K562 (cell line): ENCODE measurements around the gene NDUFAF3. TPM values are rescaled to one million over a fixed set of nuclear protein-coding genes. Genes with fewer than 3 reads are reported as not detected.

Source experiments
- BACH1 ChIP-seq: fragments of 200-800 bp; sonication (Bioruptor generic); IDR thresholded peaks from 2 replicates; pipeline ENCODE4 v1.6.1; 2016; ENCODE audit warnings: missing genetic modification characterization, missing compliant biosample characterization
- CAMTA2 ChIP-seq: fragments of 250-450 bp; sonication (Bioruptor Pico); conservative IDR thresholded peaks from 2 replicates; pipeline ENCODE4 v1.5.1; 2022
- HMGN3 ChIP-seq: IDR thresholded peaks from 2 replicates; pipeline ENCODE4 v1.6.1; 2011; ENCODE audit warnings: borderline replicate concordance, low read depth, mild to moderate bottlenecking, mixed read lengths, low read length; ENCODE audit not compliant: insufficient read length; ENCODE audit errors: extremely low read depth
- MTA2 ChIP-seq: fragments of 450-650 bp; IDR thresholded peaks from 2 replicates; pipeline ENCODE4 v1.6.1; 2016; ENCODE audit warnings: low read depth
- PHF21A ChIP-seq: fragments of 450-650 bp; IDR thresholded peaks from 2 replicates; pipeline ENCODE4 v1.6.1; 2017; ENCODE audit warnings: low read depth, borderline replicate concordance
- RNF2 ChIP-seq: sonication (generic); IDR thresholded peaks from 2 replicates; pipeline ENCODE4 v1.6.1; 2016
- SAFB ChIP-seq: fragments of 200-400 bp; formaldehyde crosslinking; IDR thresholded peaks from 2 replicates; pipeline ENCODE4 v1.6.1; 2017; ENCODE audit warnings: low read depth, low read length, borderline replicate concordance
- SIN3A ChIP-seq, 2 experiments: fragments of 150-350 bp in 1 of 2; IDR thresholded peaks; 2 replicates each; pipeline ENCODE4 v1.6.1; 2011 to 2016; ENCODE audit warnings: borderline replicate concordance in 2 of 2, low read depth in 2 of 2, low read length in 2 of 2, mild to moderate bottlenecking in 2 of 2, moderate library complexity in 2 of 2; ENCODE audit not compliant: control insufficient read depth in 1 of 2
- SNAPC5 ChIP-seq: fragments of 250-450 bp; sonication (Bioruptor Pico); IDR thresholded peaks from 2 replicates; pipeline ENCODE4 v1.8.0; 2021; ENCODE audit warnings: moderate library complexity, mild to moderate bottlenecking, inconsistent platforms
- ZNF140 ChIP-seq: fragments of 250-450 bp; sonication (Bioruptor Pico); IDR thresholded peaks from 2 replicates; pipeline ENCODE4 v1.8.0; 2021; ENCODE audit warnings: moderate library complexity, mild to moderate bottlenecking, inconsistent platforms
- polyA plus RNA-seq, 8 experiments: library from polyadenylated mRNA; depleted of rRNA in 4 of 8; stranded (reverse) in 5 of 8; unstranded in 3 of 8; fragments of >200 nt; fragmentation: Nextera tagmentation in 2 of 8; fragmentation: Illumina TruSeq in 1 of 8; extraction: Ambion mirVana in 2 of 8; extraction: Trizol in 1 of 8; gene quantifications; 2 replicates each; pipeline versions ENCODE4 v1.2.1 to v1.2.3, GENCODE V29; 2011 to 2014; ENCODE audit warnings: inconsistent platforms in 1 of 8, missing spikeins in 1 of 8
- total RNA-seq, 7 experiments: library from RNA; depleted of rRNA in 6 of 7; stranded (reverse); fragments of >200 nt in 6 of 7; fragmentation: Illumina TruSeq in 2 of 7; extraction: Trizol in 2 of 7; gene quantifications; 2 replicates each; pipeline versions ENCODE4 v1.2.1 to v1.2.3, GENCODE V29; 2011 to 2021; ENCODE audit warnings: low replicate concordance in 1 of 7
- TF ChIP-seq, protein P1 (sequence below): fragments of 200-800 bp; sonication (Bioruptor generic); IDR thresholded peaks from 2 replicates; pipeline ENCODE4 v1.6.1; 2017; ENCODE audit warnings: missing genetic modification characterization, missing compliant biosample characterization
- TF ChIP-seq, protein P2 (sequence below): sonication (generic); formaldehyde crosslinking; IDR thresholded peaks from 2 replicates; pipeline ENCODE4 v1.8.0; 2022; ENCODE audit warnings: mild to moderate bottlenecking, missing genetic modification reagents

Gene NDUFAF3
- total and polyA plus RNA-seq, 9 of the 15 experiments (the other 6 are each of a cell fraction or from before 2014, with no cell fraction given), result 17.0 to 127 (median 36.3) TPM

DNA sequence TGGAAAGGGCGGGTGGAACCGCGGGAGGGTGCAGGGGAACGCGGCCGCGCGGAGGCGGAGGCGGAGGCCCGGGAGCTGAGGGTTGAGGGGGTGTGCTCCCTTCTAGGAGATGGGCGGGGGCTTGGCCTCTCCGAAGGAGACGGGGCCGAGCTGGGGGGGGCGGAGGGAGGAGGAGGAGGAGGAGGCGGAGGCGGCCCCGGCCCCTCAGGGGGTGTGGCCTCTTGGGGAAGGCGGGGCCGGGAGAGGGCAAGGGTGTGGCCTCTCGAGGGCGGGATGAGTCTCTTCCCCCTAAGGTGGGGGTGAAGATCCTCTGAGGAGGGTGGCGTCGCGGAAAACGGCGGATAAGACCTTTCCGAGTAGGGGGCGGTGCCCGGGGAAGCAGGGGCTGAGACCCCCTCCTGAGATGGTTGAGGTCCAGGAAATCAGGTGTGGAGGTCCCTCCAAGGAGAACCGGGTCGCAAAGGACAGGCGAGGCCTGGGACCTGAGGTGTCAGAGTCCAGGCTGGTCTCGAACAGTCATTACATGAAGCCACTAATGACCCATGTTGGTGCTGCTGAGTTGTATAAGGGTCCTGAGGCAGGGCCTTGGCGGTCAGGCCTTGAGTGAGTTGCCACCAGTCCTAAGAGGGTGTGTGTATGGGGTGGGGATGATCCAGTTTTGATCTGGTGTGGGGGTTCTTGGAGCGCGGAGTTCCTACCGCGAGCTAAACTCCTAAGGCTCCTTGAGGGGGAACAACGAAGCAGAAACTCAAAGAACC, 14.0 kb upstream of the NDUFAF3 start (continued):
- TF ChIP-seq, protein P1, sequence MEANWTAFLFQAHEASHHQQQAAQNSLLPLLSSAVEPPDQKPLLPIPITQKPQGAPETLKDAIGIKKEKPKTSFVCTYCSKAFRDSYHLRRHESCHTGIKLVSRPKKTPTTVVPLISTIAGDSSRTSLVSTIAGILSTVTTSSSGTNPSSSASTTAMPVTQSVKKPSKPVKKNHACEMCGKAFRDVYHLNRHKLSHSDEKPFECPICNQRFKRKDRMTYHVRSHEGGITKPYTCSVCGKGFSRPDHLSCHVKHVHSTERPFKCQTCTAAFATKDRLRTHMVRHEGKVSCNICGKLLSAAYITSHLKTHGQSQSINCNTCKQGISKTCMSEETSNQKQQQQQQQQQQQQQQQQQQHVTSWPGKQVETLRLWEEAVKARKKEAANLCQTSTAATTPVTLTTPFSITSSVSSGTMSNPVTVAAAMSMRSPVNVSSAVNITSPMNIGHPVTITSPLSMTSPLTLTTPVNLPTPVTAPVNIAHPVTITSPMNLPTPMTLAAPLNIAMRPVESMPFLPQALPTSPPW (CRISPR knock-in tag), result peak; percentile 86
- TF ChIP-seq, protein P2, sequence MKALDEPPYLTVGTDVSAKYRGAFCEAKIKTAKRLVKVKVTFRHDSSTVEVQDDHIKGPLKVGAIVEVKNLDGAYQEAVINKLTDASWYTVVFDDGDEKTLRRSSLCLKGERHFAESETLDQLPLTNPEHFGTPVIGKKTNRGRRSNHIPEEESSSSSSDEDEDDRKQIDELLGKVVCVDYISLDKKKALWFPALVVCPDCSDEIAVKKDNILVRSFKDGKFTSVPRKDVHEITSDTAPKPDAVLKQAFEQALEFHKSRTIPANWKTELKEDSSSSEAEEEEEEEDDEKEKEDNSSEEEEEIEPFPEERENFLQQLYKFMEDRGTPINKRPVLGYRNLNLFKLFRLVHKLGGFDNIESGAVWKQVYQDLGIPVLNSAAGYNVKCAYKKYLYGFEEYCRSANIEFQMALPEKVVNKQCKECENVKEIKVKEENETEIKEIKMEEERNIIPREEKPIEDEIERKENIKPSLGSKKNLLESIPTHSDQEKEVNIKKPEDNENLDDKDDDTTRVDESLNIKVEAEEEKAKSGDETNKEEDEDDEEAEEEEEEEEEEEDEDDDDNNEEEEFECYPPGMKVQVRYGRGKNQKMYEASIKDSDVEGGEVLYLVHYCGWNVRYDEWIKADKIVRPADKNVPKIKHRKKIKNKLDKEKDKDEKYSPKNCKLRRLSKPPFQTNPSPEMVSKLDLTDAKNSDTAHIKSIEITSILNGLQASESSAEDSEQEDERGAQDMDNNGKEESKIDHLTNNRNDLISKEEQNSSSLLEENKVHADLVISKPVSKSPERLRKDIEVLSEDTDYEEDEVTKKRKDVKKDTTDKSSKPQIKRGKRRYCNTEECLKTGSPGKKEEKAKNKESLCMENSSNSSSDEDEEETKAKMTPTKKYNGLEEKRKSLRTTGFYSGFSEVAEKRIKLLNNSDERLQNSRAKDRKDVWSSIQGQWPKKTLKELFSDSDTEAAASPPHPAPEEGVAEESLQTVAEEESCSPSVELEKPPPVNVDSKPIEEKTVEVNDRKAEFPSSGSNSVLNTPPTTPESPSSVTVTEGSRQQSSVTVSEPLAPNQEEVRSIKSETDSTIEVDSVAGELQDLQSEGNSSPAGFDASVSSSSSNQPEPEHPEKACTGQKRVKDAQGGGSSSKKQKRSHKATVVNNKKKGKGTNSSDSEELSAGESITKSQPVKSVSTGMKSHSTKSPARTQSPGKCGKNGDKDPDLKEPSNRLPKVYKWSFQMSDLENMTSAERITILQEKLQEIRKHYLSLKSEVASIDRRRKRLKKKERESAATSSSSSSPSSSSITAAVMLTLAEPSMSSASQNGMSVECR (CRISPR knock-in tag), result peak; percentile 8; the same call in 1 of the 2 replicates
- TF ChIP-seq HMGN3, result peak; percentile 49
- TF ChIP-seq RNF2, result no peak
- no peak for TF ChIP-seq PHF21A
- no peak for TF ChIP-seq MTA2
- TF ChIP-seq SIN3A (IDR thresholded peaks at IDR 0.05; ENCODE audit: borderline replicate concordance in 2 of 2, control insufficient read depth in 1 of 2, low read depth in 2 of 2, low read length in 2 of 2), result 0 out of 4 replicates have a peak, but pooled peaks of 1 of the 2 experiments have one; percentile 5
- no peak for TF ChIP-seq SNAPC5 (CRISPR knock-in tag)
- TF ChIP-seq BACH1 (tag), result no peak
- no peak; the same call in 1 of the 2 replicates for TF ChIP-seq SAFB
- no peak for TF ChIP-seq ZNF140 (CRISPR knock-in tag)
- TF ChIP-seq CAMTA2, result no peak
